Osteocyte (in vitro differentiated cells): ENCODE data around the gene EWSR1. TPM values are rescaled to one million over a fixed set of nuclear protein-coding genes. Genes with fewer than 3 reads are reported as not detected.

ENCODE experiments used
- DNase-seq: peaks from one replicate; pipeline ENCODE4 v3.0.0; 2021; ENCODE audit warnings: mixed read lengths; ENCODE audit not compliant: unreplicated experiment; ENCODE audit errors: extremely low spot score
- H3K27ac Mint-ChIP-seq: one replicate; pipeline ENCODE4 v1.8.0; 2021; ENCODE audit warnings: mild to moderate bottlenecking, mixed read lengths; ENCODE audit not compliant: unreplicated experiment
- H3K27me3 Mint-ChIP-seq: one replicate; pipeline ENCODE4 v1.8.0; 2021; ENCODE audit warnings: mixed read lengths; ENCODE audit not compliant: unreplicated experiment
- H3K36me3 Mint-ChIP-seq: one replicate; pipeline ENCODE4 v1.8.0; 2021; ENCODE audit warnings: mixed read lengths; ENCODE audit not compliant: unreplicated experiment
- H3K4me1 Mint-ChIP-seq: one replicate; pipeline ENCODE4 v1.8.0; 2021; ENCODE audit warnings: mixed read lengths; ENCODE audit not compliant: unreplicated experiment
- H3K4me3 Mint-ChIP-seq: one replicate; pipeline ENCODE4 v1.8.0; 2021; ENCODE audit warnings: mild to moderate bottlenecking, moderate library complexity, mixed read lengths; ENCODE audit not compliant: unreplicated experiment
- H3K9me3 Mint-ChIP-seq: one replicate; pipeline ENCODE4 v1.8.0; 2021; ENCODE audit warnings: mixed read lengths; ENCODE audit not compliant: unreplicated experiment
- CTCF ChIP-seq: fragments of 200-600 bp; sonication (generic); IDR thresholded peaks from 2 replicates; pipeline ENCODE4 v1.5.0; 2021; ENCODE audit warnings: antibody characterized with exemption, mild to moderate bottlenecking, moderate library complexity
- total RNA-seq: library from RNA; stranded (reverse); gene quantifications from 2 replicates; pipeline ENCODE4 v1.2.1, GENCODE V29; 2021

The EWSR1 gene
- total RNA-seq, 1 donor from 2014 or later, result 228 TPM

- Mint-ChIP-seq H3K27me3 (no peaks in the 10 kb centered on the region), H3K27ac (no peak overlapping the region), H3K4me1 (peaks cover 6% of the 10 kb centered on the region), H3K4me3 (no peak overlapping the region), H3K9me3 (no peaks in the 10 kb centered on the region), H3K36me3 (peaks cover 29% of the 10 kb centered on the region)
- no peak for TF ChIP-seq CTCF
- DNase-seq, result no peak
Measured at GRCh38 chr22:29335656-29336055, 67.6 kb downstream of the EWSR1 start.

DNA sequence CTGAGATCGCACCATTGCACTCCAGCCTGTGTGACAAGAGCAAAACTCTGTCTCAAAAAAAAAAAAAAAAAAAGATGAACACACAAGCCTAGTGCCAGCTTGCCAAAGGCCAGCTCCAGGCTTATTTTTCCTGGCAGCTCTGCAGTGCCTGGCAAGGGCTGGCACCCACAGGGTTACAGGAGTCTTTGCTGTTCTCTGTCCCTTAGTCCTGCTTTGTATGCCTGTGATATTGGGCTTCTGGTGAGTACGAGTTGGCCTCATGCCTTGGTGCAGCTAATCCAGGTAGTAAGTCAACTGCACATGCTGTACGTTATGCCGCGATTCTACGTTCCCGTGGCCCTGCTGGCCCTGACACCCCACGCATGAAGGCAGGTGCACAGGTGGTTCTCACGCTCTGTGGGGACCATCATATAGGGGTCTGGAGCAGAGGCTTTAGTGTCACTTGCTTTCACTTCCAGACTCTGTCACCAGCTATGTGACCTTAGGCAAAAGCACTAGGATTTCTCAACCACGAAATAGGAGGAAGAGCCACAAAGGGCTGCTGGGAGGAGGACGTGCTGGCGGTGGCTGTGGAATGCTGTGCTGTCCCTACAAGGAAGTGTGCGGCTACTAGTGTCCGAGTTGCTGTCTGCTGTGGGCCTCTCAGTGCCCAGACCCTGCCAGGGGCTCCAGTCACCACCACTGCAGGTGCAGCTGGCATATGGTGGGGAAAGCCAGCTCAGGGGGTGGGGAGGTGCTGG lies 68.9 kb downstream of the EWSR1 start:
- DNase-seq, result no peak
- no peak for TF ChIP-seq CTCF
- no peak overlapping the region for H3K27ac Mint-ChIP-seq
- no peak overlapping the region for H3K4me3 Mint-ChIP-seq
- no peaks in the 10 kb centered on the region for H3K27me3 Mint-ChIP-seq
- H3K36me3 Mint-ChIP-seq, result peaks cover 30% of the 10 kb centered on the region
- no peaks in the 10 kb centered on the region for H3K9me3 Mint-ChIP-seq
- no peaks in the 10 kb centered on the region for H3K4me1 Mint-ChIP-seq

DNA sequence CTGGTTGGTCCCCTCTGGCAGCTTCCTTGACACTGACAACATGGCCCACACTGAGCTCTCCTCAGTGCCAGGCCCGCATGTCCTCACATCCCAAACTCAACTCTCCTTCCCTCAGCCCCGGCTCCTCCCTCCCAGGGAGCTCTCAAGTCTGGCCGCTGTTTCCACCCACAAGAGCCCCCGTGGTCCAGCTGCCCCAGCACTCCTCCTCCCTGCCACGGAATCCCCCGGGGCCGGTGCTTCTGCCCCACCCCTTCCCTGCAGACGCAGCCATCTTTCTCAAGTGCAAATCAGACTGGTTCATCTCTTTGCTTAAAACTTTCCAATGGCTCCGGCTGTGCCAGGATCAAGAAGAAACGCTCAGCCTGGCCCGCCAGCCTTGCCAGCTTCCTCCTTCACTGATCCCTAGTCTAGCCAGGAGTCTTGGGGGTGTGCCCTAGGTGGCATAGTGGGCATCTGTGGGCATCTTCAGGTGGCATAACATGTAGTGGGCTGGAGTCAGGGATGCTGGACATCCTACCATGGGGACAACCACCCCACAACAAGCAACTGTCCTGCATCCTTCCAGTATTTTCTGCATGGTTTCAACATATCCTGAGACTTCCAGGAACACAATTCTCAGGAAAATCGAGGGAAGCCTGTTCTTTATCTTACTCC lies 69.7 kb downstream of the EWSR1 start:
- Mint-ChIP-seq H3K27ac (no peak overlapping the region), H3K27me3 (no peaks in the 10 kb centered on the region), H3K9me3 (no peaks in the 10 kb centered on the region), H3K4me3 (no peak overlapping the region), H3K36me3 (peaks cover 34% of the 10 kb centered on the region), H3K4me1 (no peaks in the 10 kb centered on the region)
- no peak for TF ChIP-seq CTCF
- DNase-seq, result no peak

DNA sequence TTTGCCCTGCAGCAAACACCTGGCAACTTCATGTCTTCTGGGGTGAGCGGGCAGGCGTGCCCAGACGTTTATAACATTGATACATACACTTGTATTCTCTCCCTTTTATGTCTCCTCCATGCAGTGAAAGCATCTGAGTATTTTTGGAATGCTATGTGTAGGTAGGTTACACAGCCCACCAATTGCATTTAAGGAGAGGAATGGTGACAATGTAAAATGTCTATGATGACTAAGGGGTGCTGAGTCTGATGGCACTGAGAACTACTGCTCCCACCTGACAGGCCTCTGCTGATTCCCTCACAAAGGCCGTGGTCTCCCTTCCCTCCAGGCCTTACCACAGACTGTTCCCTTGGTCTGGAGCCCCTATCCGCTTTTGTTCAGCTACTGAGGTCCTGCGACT lies 70.3 kb downstream of the EWSR1 start:
- DNase-seq, result no peak
- H3K27me3 Mint-ChIP-seq, result no peaks in the 10 kb centered on the region
- H3K4me3 Mint-ChIP-seq, result no peak overlapping the region
- no peaks in the 10 kb centered on the region for H3K4me1 Mint-ChIP-seq
- no peaks in the 10 kb centered on the region for H3K9me3 Mint-ChIP-seq
- TF ChIP-seq CTCF, result no peak
- H3K36me3 Mint-ChIP-seq, result peaks cover 31% of the 10 kb centered on the region
- no peak overlapping the region for H3K27ac Mint-ChIP-seq

- Mint-ChIP-seq H3K4me1 (peaks cover 8% of the 10 kb centered on the region), H3K36me3 (peaks cover 26% of the 10 kb centered on the region), H3K27me3 (no peaks in the 10 kb centered on the region), H3K4me3 (no peak overlapping the region), H3K9me3 (no peaks in the 10 kb centered on the region), H3K27ac (no peak overlapping the region)
- no peak for DNase-seq
- TF ChIP-seq CTCF, result no peak
Measured at GRCh38 chr22:29339381-29340235, 71.5 kb downstream of the EWSR1 start.
